ENCODE measurements around the gene PPM1L. TPM values are rescaled to one million over a fixed set of nuclear protein-coding genes. Genes with fewer than 3 reads are reported as not detected.

PPM1L gene
- total and polyA plus RNA-seq, 7 donors: 6.2 to 76.1 (median 66.0) TPM

GRCh38 chr3:160943996-160944395, 188.0 kb downstream of the PPM1L start:
- H3K9me3 ChIP-seq: no peaks in the 10 kb centered on the region
- ATAC-seq: no peak
- H3K36me3 ChIP-seq (ENCODE audit: insufficient read depth in 1 of 2, low read depth in 1 of 2): no peaks in the 10 kb centered on the region
- peaks cover 5% of the 10 kb centered on the region for H3K4me1 ChIP-seq
- H3K27ac ChIP-seq: no peak overlapping the region
- no peak overlapping the region for H3K4me3 ChIP-seq
- TF ChIP-seq, protein P1, sequence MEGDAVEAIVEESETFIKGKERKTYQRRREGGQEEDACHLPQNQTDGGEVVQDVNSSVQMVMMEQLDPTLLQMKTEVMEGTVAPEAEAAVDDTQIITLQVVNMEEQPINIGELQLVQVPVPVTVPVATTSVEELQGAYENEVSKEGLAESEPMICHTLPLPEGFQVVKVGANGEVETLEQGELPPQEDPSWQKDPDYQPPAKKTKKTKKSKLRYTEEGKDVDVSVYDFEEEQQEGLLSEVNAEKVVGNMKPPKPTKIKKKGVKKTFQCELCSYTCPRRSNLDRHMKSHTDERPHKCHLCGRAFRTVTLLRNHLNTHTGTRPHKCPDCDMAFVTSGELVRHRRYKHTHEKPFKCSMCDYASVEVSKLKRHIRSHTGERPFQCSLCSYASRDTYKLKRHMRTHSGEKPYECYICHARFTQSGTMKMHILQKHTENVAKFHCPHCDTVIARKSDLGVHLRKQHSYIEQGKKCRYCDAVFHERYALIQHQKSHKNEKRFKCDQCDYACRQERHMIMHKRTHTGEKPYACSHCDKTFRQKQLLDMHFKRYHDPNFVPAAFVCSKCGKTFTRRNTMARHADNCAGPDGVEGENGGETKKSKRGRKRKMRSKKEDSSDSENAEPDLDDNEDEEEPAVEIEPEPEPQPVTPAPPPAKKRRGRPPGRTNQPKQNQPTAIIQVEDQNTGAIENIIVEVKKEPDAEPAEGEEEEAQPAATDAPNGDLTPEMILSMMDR (IDR thresholded peaks at IDR 0.05): no peak
- no peaks in the 10 kb centered on the region for H3K27me3 ChIP-seq (ENCODE audit: insufficient read depth in 3 of 3, low read length in 2 of 3)
- no peak for DNase-seq
- WGBS, 3 donors: 51 to 78% (median 57%) methylated on average over 1 of the region's 1 CpG
- intact Hi-C loops (cut with DNase I): loop anchor here (2.0 to 10.0 kb wide), 4 partner anchors 102 to 369 kb away; partner anchors contain the start of gene PPM1L (in 2 of the 2)

DNA sequence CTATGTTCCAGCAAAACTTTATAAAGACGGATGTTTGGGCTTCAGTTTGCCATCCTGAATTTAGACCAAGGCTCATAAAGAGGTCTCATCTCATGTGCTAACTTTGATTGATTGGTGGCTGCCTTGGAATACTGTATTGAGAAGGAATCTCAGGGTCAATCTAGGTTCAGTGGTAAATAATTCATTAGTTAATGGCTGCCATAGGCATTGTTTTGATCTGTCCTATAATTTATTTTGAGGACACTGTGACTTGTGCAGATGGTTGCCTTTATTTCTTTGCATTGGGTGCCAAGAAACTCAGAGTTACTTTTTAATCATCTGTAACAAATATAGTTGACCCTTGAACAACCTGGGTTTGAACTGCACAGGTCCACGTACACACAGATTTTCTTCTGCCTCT, 189.3 kb downstream of the PPM1L start:
- Histone ChIP-seq H3K9me3 (no peaks in the 10 kb centered on the region), H3K27ac (no peak overlapping the region), H3K4me1 (peaks cover 5% of the 10 kb centered on the region), H3K27me3 (ENCODE audit: insufficient read depth in 3 of 3, low read length in 2 of 3) (no peaks in the 10 kb centered on the region), H3K36me3 (ENCODE audit: insufficient read depth in 1 of 2, low read depth in 1 of 2) (no peaks in the 10 kb centered on the region), H3K4me3 (no peak overlapping the region)
- no peak for DNase-seq
- ATAC-seq: no peak
- TF ChIP-seq, protein P1 (IDR thresholded peaks at IDR 0.05): no peak
- 41 to 82% (median 67%) methylated on average over 2 of the region's 2 CpGs for WGBS, 3 donors
- intact Hi-C loops (cut with DNase I): loop anchor here in 1 of 2 donors (10.0 kb wide), 1 partner anchor 371 kb away; no protein-coding TSS in a partner anchor

- ATAC-seq (no peak), DNase-seq (no peak)
- 49 to 79% (median 64%) methylated on average over 3 of the region's 3 CpGs for WGBS, 3 donors
- TF ChIP-seq, protein P1 (IDR thresholded peaks at IDR 0.05): no peak
- Histone ChIP-seq H3K36me3 (ENCODE audit: insufficient read depth in 1 of 2, low read depth in 1 of 2) (no peaks in the 10 kb centered on the region), H3K9me3 (no peaks in the 10 kb centered on the region), H3K27ac (no peak overlapping the region), H3K4me3 (no peak overlapping the region), H3K27me3 (ENCODE audit: insufficient read depth in 3 of 3, low read length in 2 of 3) (no peaks in the 10 kb centered on the region), H3K4me1 (peaks cover 23% of the 10 kb centered on the region)
- intact Hi-C loops (cut with DNase I): loop anchor here in 1 of 2 donors (10.0 kb wide), 1 partner anchor 373 kb away; no protein-coding TSS in a partner anchor
These were observed 192.2 kb downstream of the PPM1L start for GRCh38 chr3:160948273-160948672.

GRCh38 chr3:160949460-160949859, 193.4 kb downstream of the PPM1L start:
- TF ChIP-seq, protein P1 (IDR thresholded peaks at IDR 0.05): no peak
- intact Hi-C loops (cut with DNase I): loop anchor here in 1 of 2 donors (10.0 kb wide), 1 partner anchor 375 kb away; no protein-coding TSS in a partner anchor
- no peak overlapping the region for H3K4me3 ChIP-seq
- H3K9me3 ChIP-seq: no peaks in the 10 kb centered on the region
- WGBS, 3 donors: 62 to 87% (median 63%) methylated on average over 4 of the region's 4 CpGs
- no peaks in the 10 kb centered on the region for H3K36me3 ChIP-seq (ENCODE audit: insufficient read depth in 1 of 2, low read depth in 1 of 2)
- peaks cover 23% of the 10 kb centered on the region for H3K4me1 ChIP-seq
- DNase-seq (no peak), ATAC-seq (no peak)
- no peaks in the 10 kb centered on the region for H3K27me3 ChIP-seq (ENCODE audit: insufficient read depth in 3 of 3, low read length in 2 of 3)
- H3K27ac ChIP-seq: no peak overlapping the region

- peak; percentile 39 to 56 (median 46) for ATAC-seq
- no peaks in the 10 kb centered on the region for H3K27me3 ChIP-seq (ENCODE audit: insufficient read depth in 3 of 3, low read length in 2 of 3)
- peak overlapping the region; percentile 8 for H3K27ac ChIP-seq
- intact Hi-C loops (cut with DNase I): loop anchor here in 1 of 2 donors (10.0 kb wide), 1 partner anchor 274 kb away; the partner anchor contains the start of gene NMD3
- 44 to 55% (median 48%) methylated on average over 2 of the region's 2 CpGs for WGBS, 3 donors
- no peak overlapping the region for H3K4me3 ChIP-seq
- TF ChIP-seq, protein P1 (IDR thresholded peaks at IDR 0.05): no peak
- no peaks in the 10 kb centered on the region for H3K36me3 ChIP-seq (ENCODE audit: insufficient read depth in 1 of 2, low read depth in 1 of 2)
- DNase-seq: no peak
- no peaks in the 10 kb centered on the region for H3K9me3 ChIP-seq
- peaks cover 23% of the 10 kb centered on the region for H3K4me1 ChIP-seq
These were observed 194.5 kb downstream of the PPM1L start for GRCh38 chr3:160950542-160950941.

Data from psoas muscle (tissue), 8 donors.